Measurements from ENCODE around the gene ARHGEF4.

ARHGEF4 gene

DNA sequence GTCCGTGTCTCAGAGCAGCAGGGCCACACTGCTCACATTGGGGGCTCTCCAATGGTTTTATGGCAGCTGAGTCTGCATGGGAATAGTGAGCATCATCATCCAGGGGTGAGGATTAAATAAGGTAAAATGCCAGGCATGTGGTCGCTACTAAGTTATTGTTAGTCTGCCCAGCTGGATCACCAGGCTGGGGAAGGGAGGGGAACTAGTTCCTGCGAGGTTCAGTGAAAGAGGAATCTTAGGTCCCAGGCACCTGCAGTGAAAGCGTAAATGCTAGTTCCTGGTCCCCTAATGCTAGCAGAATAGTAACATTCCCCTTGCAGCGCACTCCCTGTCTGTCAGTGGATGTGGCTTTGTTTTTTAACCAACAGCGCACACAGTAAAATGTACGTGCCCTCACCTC, 60.1 kb downstream of the ARHGEF4 start:
- Histone ChIP-seq H3K4me3 (ENCODE audit: low read length) (no peak overlapping the region), H3F3A (ENCODE audit: insufficient read depth, low read length) (no peaks in the 10 kb centered on the region), H3K9me2 (replicated peaks; ENCODE audit: insufficient read depth, low read length) (no peaks in the 10 kb centered on the region), H3K4me2 (ENCODE audit: low read depth, low read length) (no peak overlapping the region), H3K9me3 (replicated peaks; ENCODE audit: insufficient read depth, low read length) (no peaks in the 10 kb centered on the region), H3K27ac (ENCODE audit: low read length) (no peak overlapping the region), H4K20me1 (ENCODE audit: insufficient read depth, low read length) (no peaks in the 10 kb centered on the region), H3K79me2 (ENCODE audit: low read length) (no peaks in the 10 kb centered on the region), H3K9ac (ENCODE audit: low read length) (no peak overlapping the region), H3K4me1 (ENCODE audit: low read length) (no peaks in the 10 kb centered on the region), H3K36me3 (replicated peaks; ENCODE audit: insufficient read depth, low read length) (no peaks in the 10 kb centered on the region), H2AFZ (ENCODE audit: low read length) (no peak overlapping the region), H3K27me3 (replicated peaks; ENCODE audit: insufficient read depth, low read length) (no peaks in the 10 kb centered on the region)
- DNase-seq = no peak
- TF ChIP-seq EZH2phosphoT487 (IDR thresholded peaks at IDR 0.05; ENCODE audit: low read length) (no peak), EZH2 (optimal IDR thresholded peaks at IDR 0.05; ENCODE audit: low read depth, low read length) (no peak), CTCF (IDR thresholded peaks at IDR 0.05; ENCODE audit: low read length) (no peak)

- no peaks in the 10 kb centered on the region for H3K36me3 ChIP-seq (replicated peaks; ENCODE audit: insufficient read depth, low read length)
- H3K4me3 ChIP-seq (ENCODE audit: low read length) = no peak overlapping the region
- H3K9me2 ChIP-seq (replicated peaks; ENCODE audit: insufficient read depth, low read length) = no peaks in the 10 kb centered on the region
- H3K27me3 ChIP-seq (replicated peaks; ENCODE audit: insufficient read depth, low read length) = no peaks in the 10 kb centered on the region
- no peak overlapping the region for H2AFZ ChIP-seq (ENCODE audit: low read length)
- no peak overlapping the region for H3K4me2 ChIP-seq (ENCODE audit: low read depth, low read length)
- H3K4me1 ChIP-seq (ENCODE audit: low read length) = no peaks in the 10 kb centered on the region
- no peak overlapping the region for H3K9ac ChIP-seq (ENCODE audit: low read length)
- H3F3A ChIP-seq (ENCODE audit: insufficient read depth, low read length) = no peaks in the 10 kb centered on the region
- TF ChIP-seq EZH2 (optimal IDR thresholded peaks at IDR 0.05; ENCODE audit: low read depth, low read length) (no peak), EZH2phosphoT487 (IDR thresholded peaks at IDR 0.05; ENCODE audit: low read length) (no peak), CTCF (IDR thresholded peaks at IDR 0.05; ENCODE audit: low read length) (no peak)
- H3K27ac ChIP-seq (ENCODE audit: low read length) = no peak overlapping the region
- no peaks in the 10 kb centered on the region for H4K20me1 ChIP-seq (ENCODE audit: insufficient read depth, low read length)
- no peaks in the 10 kb centered on the region for H3K79me2 ChIP-seq (ENCODE audit: low read length)
- DNase-seq = no peak
- no peaks in the 10 kb centered on the region for H3K9me3 ChIP-seq (replicated peaks; ENCODE audit: insufficient read depth, low read length)
Observed at GRCh38 chr2:130898553-130898952, 61.8 kb downstream of the ARHGEF4 start.

DNA sequence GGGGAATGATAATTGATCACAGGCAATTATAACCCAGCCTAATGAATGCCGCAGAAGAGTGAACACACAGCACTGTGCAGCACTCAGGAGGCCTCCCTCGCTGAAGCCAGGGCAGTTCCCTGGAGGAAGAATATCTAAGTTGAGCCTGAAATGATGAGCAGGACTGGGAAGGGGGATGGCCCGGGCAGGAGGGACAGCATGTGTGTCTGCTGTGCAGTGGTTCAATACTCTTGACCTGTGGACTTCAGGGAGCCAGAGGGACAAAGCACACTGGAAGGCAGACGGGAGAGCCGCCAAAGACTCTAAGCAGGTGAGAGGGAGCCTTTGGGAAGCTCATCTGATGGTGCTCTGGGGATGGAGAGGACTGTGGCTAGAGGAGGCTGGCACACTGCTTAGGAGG, 62.6 kb downstream of the ARHGEF4 start:
- H3K9ac ChIP-seq (ENCODE audit: low read length) = no peak overlapping the region
- H3F3A ChIP-seq (ENCODE audit: insufficient read depth, low read length) = no peaks in the 10 kb centered on the region
- no peaks in the 10 kb centered on the region for H3K9me3 ChIP-seq (replicated peaks; ENCODE audit: insufficient read depth, low read length)
- no peaks in the 10 kb centered on the region for H3K36me3 ChIP-seq (replicated peaks; ENCODE audit: insufficient read depth, low read length)
- no peak for TF ChIP-seq EZH2 (optimal IDR thresholded peaks at IDR 0.05; ENCODE audit: low read depth, low read length)
- no peak for TF ChIP-seq CTCF (IDR thresholded peaks at IDR 0.05; ENCODE audit: low read length)
- TF ChIP-seq EZH2phosphoT487 (IDR thresholded peaks at IDR 0.05; ENCODE audit: low read length) = no peak
- DNase-seq = no peak
- H3K79me2 ChIP-seq (ENCODE audit: low read length) = no peaks in the 10 kb centered on the region
- no peaks in the 10 kb centered on the region for H4K20me1 ChIP-seq (ENCODE audit: insufficient read depth, low read length)
- H3K4me3 ChIP-seq (ENCODE audit: low read length) = no peak overlapping the region
- H3K27me3 ChIP-seq (replicated peaks; ENCODE audit: insufficient read depth, low read length) = no peaks in the 10 kb centered on the region
- no peak overlapping the region for H3K4me2 ChIP-seq (ENCODE audit: low read depth, low read length)
- no peaks in the 10 kb centered on the region for H3K4me1 ChIP-seq (ENCODE audit: low read length)
- no peaks in the 10 kb centered on the region for H3K9me2 ChIP-seq (replicated peaks; ENCODE audit: insufficient read depth, low read length)
- H3K27ac ChIP-seq (ENCODE audit: low read length) = no peak overlapping the region
- H2AFZ ChIP-seq (ENCODE audit: low read length) = no peak overlapping the region
